Common myeloid progenitor, CD34-positive (primary cell): Measurements from ENCODE around the gene ZFX.

Experiments used
- CTCF ChIA-PET: fragments of 350-600 bp; sonication (Branson Sonifier 250); formaldehyde crosslinking; loops from one replicate; lab custom pipeline; 2021; ENCODE audit warnings: antibody characterized with exemption; lab: Charles Lee
- POLR2A ChIA-PET: fragments of 350-600 bp; sonication (Branson Sonifier 250); formaldehyde crosslinking; loops from one replicate; lab custom pipeline; 2021; ENCODE audit warnings: antibody characterized with exemption; lab: Charles Lee
- DNase-seq, 3 donors: peaks; one replicate each; pipeline versions ENCODE4 v3.0.0 to v3.0.0-alpha.2; 2013
- H3K27ac ChIP-seq, 2 experiments: 1 replicate in 1 of 2; 2 replicates in 1 of 2; pipeline ENCODE4 v1.7.0; 2013; ENCODE audit warnings: inconsistent platforms in 2 of 2, low read length in 2 of 2, mild to moderate bottlenecking in 2 of 2, low read depth in 1 of 2, moderate library complexity in 1 of 2; ENCODE audit not compliant: severe bottlenecking in 2 of 2, insufficient read depth in 1 of 2, poor library complexity in 1 of 2
- H3K27me3 ChIP-seq, 5 experiments: replicated peaks in 2 of 5; 1 replicate in 3 of 5; 2 replicates in 2 of 5; pipeline versions ENCODE4 v1.6.1 to v1.7.0; 2013; ENCODE audit warnings: low read length in 4 of 5, mild to moderate bottlenecking in 2 of 5, moderate library complexity in 2 of 5, inconsistent platforms in 1 of 5; ENCODE audit not compliant: insufficient read depth in 5 of 5, control insufficient read depth in 4 of 5
- H3K36me3 ChIP-seq, 4 experiments: 1 replicate in 2 of 4; 2 replicates in 2 of 4; pipeline versions ENCODE4 v1.6.1 to v1.7.0; 2013; ENCODE audit warnings: low read length in 3 of 4, control low read depth in 1 of 4, mild to moderate bottlenecking in 1 of 4; ENCODE audit not compliant: control insufficient read depth in 4 of 4, insufficient read depth in 4 of 4
- H3K4me1 ChIP-seq, 4 experiments: 1 replicate in 3 of 4; 2 replicates in 1 of 4; pipeline versions ENCODE4 v1.6.1 to v1.7.1; 2013; ENCODE audit warnings: low read length in 3 of 4, mild to moderate bottlenecking in 3 of 4, control low read depth in 1 of 4, inconsistent platforms in 1 of 4, moderate library complexity in 1 of 4; ENCODE audit not compliant: control insufficient read depth in 4 of 4, insufficient read depth in 4 of 4; ENCODE audit errors: control extremely low read depth in 1 of 4
- H3K4me3 ChIP-seq, 7 experiments: 1 replicate in 4 of 7; 2 replicates in 3 of 7; pipeline versions ENCODE4 v1.5.1 to v1.7.0; 2013; ENCODE audit warnings: mild to moderate bottlenecking in 7 of 7, low read length in 6 of 7, moderate library complexity in 6 of 7, inconsistent platforms in 2 of 7, low read depth in 2 of 7, control low read depth in 1 of 7; ENCODE audit not compliant: insufficient read depth in 4 of 7, control insufficient read depth in 1 of 7; ENCODE audit errors: extremely low read depth in 1 of 7
- H3K9me3 ChIP-seq, 5 experiments: 1 replicate in 4 of 5; 2 replicates in 1 of 5; pipeline versions ENCODE4 v1.6.1 to v1.7.1; 2013; ENCODE audit warnings: low read length in 4 of 5, mild to moderate bottlenecking in 2 of 5, inconsistent platforms in 1 of 5, low read depth in 1 of 5, moderate library complexity in 1 of 5; ENCODE audit not compliant: control insufficient read depth in 4 of 5, insufficient read depth in 2 of 5; ENCODE audit errors: control extremely low read depth in 1 of 5
- WGBS: methylation state at CpG from one replicate; pipeline ENCODE4 v1.1.5; 2013; ENCODE audit not compliant: insufficient coverage; 5-methylcytosine and 5-hydroxymethylcytosine counted together

ZFX gene

GRCh38 chrX:24184018-24184417 lies 34.5 kb downstream of the ZFX start:
- ChIA-PET POLR2A (no interaction called here), CTCF (no interaction called here)
- H3K27me3 ChIP-seq = no peaks in the 10 kb centered on the region
- no peaks in the 10 kb centered on the region for H3K9me3 ChIP-seq
- no peak for DNase-seq
- no peak overlapping the region for H3K4me3 ChIP-seq
- no peaks in the 10 kb centered on the region for H3K4me1 ChIP-seq
- WGBS = 88% methylated on average over 3 of the region's 5 CpGs
- no peak overlapping the region for H3K27ac ChIP-seq
- peaks cover 6 to 43% (median 16%) of the 10 kb centered on the region in 4 experiments for H3K36me3 ChIP-seq

- WGBS = 100% methylated on average over 1 of the region's 4 CpGs
- CTCF ChIA-PET = interaction anchor here (1.0 kb wide), 1 partner anchor 15 kb away, joined by 3 read pairs; no protein-coding TSS in a partner anchor
- Histone ChIP-seq H3K4me3 (no peak overlapping the region), H3K4me1 (peaks cover 0 to 5% (median 1%) of the 10 kb centered on the region in 4 experiments), H3K9me3 (no peaks in the 10 kb centered on the region), H3K27ac (no peak overlapping the region), H3K27me3 (no peaks in the 10 kb centered on the region), H3K36me3 (peaks cover 0 to 36% (median 8%) of the 10 kb centered on the region in 4 experiments)
- POLR2A ChIA-PET = no interaction called here
- DNase-seq = no peak
These were observed 37.0 kb downstream of the ZFX start for GRCh38 chrX:24186483-24186882.

DNA sequence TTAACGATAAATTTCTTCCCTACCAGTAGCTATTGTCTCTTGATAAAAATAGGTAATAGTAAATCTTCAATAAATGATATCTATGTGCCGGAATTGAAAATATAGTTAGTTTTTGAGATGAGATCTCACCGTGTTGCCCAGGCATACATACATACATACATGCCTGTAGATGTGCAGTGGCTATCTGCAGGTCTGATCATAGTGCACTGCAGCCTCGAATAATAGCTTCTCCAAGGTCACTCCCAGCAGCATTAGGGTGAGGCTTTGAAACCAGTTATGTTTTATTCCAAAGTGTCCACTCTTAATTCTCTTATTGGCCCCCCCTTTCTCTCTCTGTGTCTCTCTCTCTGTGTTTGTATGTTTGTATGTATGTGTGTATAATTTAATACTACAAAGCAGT lies 37.5 kb downstream of the ZFX start:
- ChIA-PET CTCF (interaction anchor here (1.3 kb wide), 1 partner anchor 16 kb away, joined by 5 read pairs; no protein-coding TSS in a partner anchor), POLR2A (no interaction called here)
- 100% methylated on average over 1 of the region's 4 CpGs for WGBS
- H3K4me1 ChIP-seq = peaks cover 0 to 5% (median 1%) of the 10 kb centered on the region in 4 experiments
- no peak for DNase-seq
- no peak overlapping the region for H3K4me3 ChIP-seq
- H3K27ac ChIP-seq = no peak overlapping the region
- peaks cover 0 to 36% (median 8%) of the 10 kb centered on the region in 4 experiments for H3K36me3 ChIP-seq
- H3K27me3 ChIP-seq = no peaks in the 10 kb centered on the region
- H3K9me3 ChIP-seq = no peaks in the 10 kb centered on the region

GRCh38 chrX:24189490-24189889 lies 40.0 kb downstream of the ZFX start:
- peaks cover 0 to 34% (median 9%) of the 10 kb centered on the region in 4 experiments for H3K36me3 ChIP-seq
- no peak overlapping the region for H3K27ac ChIP-seq
- H3K4me3 ChIP-seq = no peak overlapping the region
- ChIA-PET POLR2A (no interaction called here), CTCF (interaction anchor here (2.2 kb wide), 1 partner anchor 15 kb away, joined by 6 read pairs; no protein-coding TSS in a partner anchor)
- H3K9me3 ChIP-seq = no peaks in the 10 kb centered on the region
- H3K4me1 ChIP-seq = peaks cover 0 to 5% (median 1%) of the 10 kb centered on the region in 4 experiments
- no CpG with 5 or more reads among the region's 2 CpGs for WGBS
- no peaks in the 10 kb centered on the region for H3K27me3 ChIP-seq
- no peak for DNase-seq

GRCh38 chrX:24190500-24191156 lies 41.1 kb downstream of the ZFX start:
- CTCF ChIA-PET = interaction anchor here (1.3 kb wide), 1 partner anchor 13 kb away, joined by 3 read pairs; no protein-coding TSS in a partner anchor
- POLR2A ChIA-PET = no interaction called here
- H3K36me3 ChIP-seq = peaks cover 0 to 34% (median 6%) of the 10 kb centered on the region in 4 experiments

GRCh38 chrX:24196509-24196908 lies 47.0 kb downstream of the ZFX start:
- no peaks in the 10 kb centered on the region for H3K27me3 ChIP-seq
- no peak for DNase-seq
- WGBS = 100% methylated on average over 1 of the region's 1 CpG
- H3K36me3 ChIP-seq = peaks cover 0 to 20% (median 5%) of the 10 kb centered on the region in 4 experiments
- no peaks in the 10 kb centered on the region for H3K9me3 ChIP-seq
- CTCF ChIA-PET = no interaction called here
- no peak overlapping the region for H3K27ac ChIP-seq
- POLR2A ChIA-PET = no interaction called here
- no peak overlapping the region for H3K4me3 ChIP-seq
- no peaks in the 10 kb centered on the region for H3K4me1 ChIP-seq

More at GRCh38 chrX:24190500-24191156, 41.1 kb downstream of the ZFX start:
- 86% methylated on average over 1 of the region's 2 CpGs for WGBS
- no peak overlapping the region for H3K27ac ChIP-seq
- no peak overlapping the region for H3K4me3 ChIP-seq
- no peaks in the 10 kb centered on the region for H3K27me3 ChIP-seq
- DNase-seq = peak in 2 of 3 donors; percentile 23 to 41
- peaks cover 0 to 5% (median 1%) of the 10 kb centered on the region in 4 experiments for H3K4me1 ChIP-seq
- no peaks in the 10 kb centered on the region for H3K9me3 ChIP-seq

DNA sequence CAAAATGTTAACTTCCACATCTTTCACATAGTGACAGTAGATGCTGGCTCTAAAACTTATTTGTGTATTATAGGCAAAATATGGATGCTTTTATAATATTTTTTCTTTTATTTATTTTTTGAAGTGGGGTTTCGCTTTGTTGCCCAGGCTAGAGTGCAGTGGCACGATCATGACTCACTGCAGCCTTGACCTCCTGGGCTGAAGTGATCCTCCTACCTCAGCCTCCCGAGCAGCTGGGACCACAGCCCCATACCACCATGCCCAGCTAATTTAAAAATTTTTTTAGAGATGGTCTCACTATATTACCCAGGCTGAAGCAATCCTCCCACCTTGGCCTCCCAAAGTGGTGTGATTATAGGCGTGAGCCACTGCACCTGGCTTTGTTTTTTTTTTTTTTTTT lies 48.6 kb downstream of the ZFX start:
- peaks cover 0 to 31% (median 7%) of the 10 kb centered on the region in 4 experiments for H3K36me3 ChIP-seq
- no peak overlapping the region for H3K4me3 ChIP-seq
- H3K4me1 ChIP-seq = no peaks in the 10 kb centered on the region
- H3K27ac ChIP-seq = no peak overlapping the region
- ChIA-PET POLR2A (no interaction called here), CTCF (no interaction called here)
- no peaks in the 10 kb centered on the region for H3K27me3 ChIP-seq
- no CpG with 5 or more reads among the region's 4 CpGs for WGBS
- DNase-seq = no peak
- no peaks in the 10 kb centered on the region for H3K9me3 ChIP-seq
